Suprapubic skin (tissue), 4 donors: ENCODE data around the gene KMT2C.

Experiments used
- EP300 ChIP-seq: sonication (generic); formaldehyde crosslinking; IDR thresholded peaks from one replicate; pipeline ENCODE4 v1.6.1; 2017; ENCODE audit warnings: antibody characterized with exemption
- POLR2A ChIP-seq, 2 donors: fragments of 450-650 bp; IDR thresholded peaks; one replicate each; pipeline ENCODE4 v1.6.1; 2017; ENCODE audit warnings: antibody characterized with exemption in 2 of 2, mild to moderate bottlenecking in 2 of 2, moderate library complexity in 2 of 2
- POLR2AphosphoS5 ChIP-seq, 3 donors: sonication (generic); formaldehyde crosslinking; IDR thresholded peaks; one replicate each; pipeline ENCODE4 v1.6.1; 2017; ENCODE audit warnings: antibody characterized with exemption in 3 of 3
- TF ChIP-seq, protein P1 (sequence below), 2 donors: fragments of 200-600 bp in 1 of 2; fragments of 450-650 bp in 1 of 2; sonication (generic) in 1 of 2; IDR thresholded peaks; one replicate each; pipeline ENCODE4 v1.5.1; 2016 to 2019; ENCODE audit warnings: antibody characterized with exemption in 2 of 2, mild to moderate bottlenecking in 1 of 2, moderate library complexity in 1 of 2

DNA sequence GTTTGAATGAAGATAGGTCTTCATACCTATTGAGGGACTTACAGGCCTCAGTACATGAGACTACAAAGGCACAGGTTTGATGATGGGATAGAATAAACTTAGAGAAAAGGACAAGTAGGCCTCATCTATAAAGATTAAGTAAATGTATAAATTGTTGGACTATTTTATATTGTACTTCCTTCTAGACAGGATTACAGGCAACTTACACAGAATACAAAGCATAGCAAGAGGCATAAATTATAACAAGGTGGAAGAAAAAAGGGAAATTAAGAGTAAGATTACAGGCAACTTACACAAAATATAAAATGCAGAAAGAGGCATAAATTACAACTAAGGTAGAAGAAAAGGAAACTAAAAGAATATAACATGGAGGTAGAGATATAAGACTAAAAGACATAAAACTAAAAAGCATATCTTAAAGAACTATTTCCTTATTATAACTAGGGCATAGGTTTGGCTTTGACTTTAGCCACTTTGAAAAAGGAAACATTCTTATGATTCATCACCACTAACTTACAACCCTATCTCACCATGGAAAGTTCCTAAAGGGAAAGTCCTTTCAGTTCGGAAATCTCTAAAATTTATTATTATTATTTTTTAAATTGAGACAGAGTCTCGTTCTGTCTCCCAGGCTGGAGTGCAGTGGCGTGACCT lies 257.3 kb downstream of the KMT2C start:
- no peak for TF ChIP-seq POLR2AphosphoS5 (IDR thresholded peaks at IDR 0.05)
- TF ChIP-seq EP300 = no peak
- TF ChIP-seq, protein P1, sequence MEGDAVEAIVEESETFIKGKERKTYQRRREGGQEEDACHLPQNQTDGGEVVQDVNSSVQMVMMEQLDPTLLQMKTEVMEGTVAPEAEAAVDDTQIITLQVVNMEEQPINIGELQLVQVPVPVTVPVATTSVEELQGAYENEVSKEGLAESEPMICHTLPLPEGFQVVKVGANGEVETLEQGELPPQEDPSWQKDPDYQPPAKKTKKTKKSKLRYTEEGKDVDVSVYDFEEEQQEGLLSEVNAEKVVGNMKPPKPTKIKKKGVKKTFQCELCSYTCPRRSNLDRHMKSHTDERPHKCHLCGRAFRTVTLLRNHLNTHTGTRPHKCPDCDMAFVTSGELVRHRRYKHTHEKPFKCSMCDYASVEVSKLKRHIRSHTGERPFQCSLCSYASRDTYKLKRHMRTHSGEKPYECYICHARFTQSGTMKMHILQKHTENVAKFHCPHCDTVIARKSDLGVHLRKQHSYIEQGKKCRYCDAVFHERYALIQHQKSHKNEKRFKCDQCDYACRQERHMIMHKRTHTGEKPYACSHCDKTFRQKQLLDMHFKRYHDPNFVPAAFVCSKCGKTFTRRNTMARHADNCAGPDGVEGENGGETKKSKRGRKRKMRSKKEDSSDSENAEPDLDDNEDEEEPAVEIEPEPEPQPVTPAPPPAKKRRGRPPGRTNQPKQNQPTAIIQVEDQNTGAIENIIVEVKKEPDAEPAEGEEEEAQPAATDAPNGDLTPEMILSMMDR (IDR thresholded peaks at IDR 0.05) = no peak
- no peak for TF ChIP-seq POLR2A (IDR thresholded peaks at IDR 0.05)
